Choroid plexus epithelial cell (primary cell): ENCODE results near the gene PDE2A.

Experiments used
- DNase-seq: peaks from one replicate; pipeline ENCODE4 v3.0.0-alpha.2; 2010; ENCODE audit warnings: low read depth
- H3K4me3 ChIP-seq: 2 replicates; pipeline ENCODE4 v1.5.1; 2011; ENCODE audit warnings: low read depth, mild to moderate bottlenecking, control low read depth, low read length, moderate library complexity
- CTCF ChIP-seq: conservative IDR thresholded peaks from 2 replicates; pipeline ENCODE4 v1.5.1; 2011; ENCODE audit warnings: low read depth, mild to moderate bottlenecking, control low read depth, inconsistent platforms, low read length, moderate library complexity

PDE2A gene

GRCh38 chr11:72637198-72637597 lies 37.0 kb downstream of the PDE2A start:
- TF ChIP-seq CTCF = no peak
- H3K4me3 ChIP-seq = no peak overlapping the region
- DNase-seq = no peak

- no peak for TF ChIP-seq CTCF
- H3K4me3 ChIP-seq = no peak overlapping the region
- DNase-seq = no peak
Observed at GRCh38 chr11:72636376-72636775, 37.8 kb downstream of the PDE2A start.

- peak; percentile 32 for DNase-seq
- no peak for TF ChIP-seq CTCF
- no peak overlapping the region for H3K4me3 ChIP-seq
Observed at GRCh38 chr11:72635933-72636332, 38.3 kb downstream of the PDE2A start.

- DNase-seq = no peak
- H3K4me3 ChIP-seq = no peak overlapping the region
- TF ChIP-seq CTCF = no peak
Observed at GRCh38 chr11:72635309-72635915, 38.8 kb downstream of the PDE2A start.

- H3K4me3 ChIP-seq = no peak overlapping the region
- no peak for DNase-seq
- TF ChIP-seq CTCF = no peak
Observed at GRCh38 chr11:72634472-72635095, 39.6 kb downstream of the PDE2A start.

GRCh38 chr11:72634016-72634415 lies 40.2 kb downstream of the PDE2A start:
- no peak overlapping the region for H3K4me3 ChIP-seq
- no peak for DNase-seq
- TF ChIP-seq CTCF = no peak

- no peak for TF ChIP-seq CTCF
- DNase-seq = no peak
- H3K4me3 ChIP-seq = no peak overlapping the region
Observed at GRCh38 chr11:72633068-72633467, 41.2 kb downstream of the PDE2A start.
